Measurements from ENCODE around the gene CFAP410. TPM values are rescaled to one million over a fixed set of nuclear protein-coding genes. Genes with fewer than 3 reads are reported as not detected.

CFAP410 gene
- total and polyA plus RNA-seq, 10 donors: 26.2 to 79.8 (median 33.0) TPM

GRCh38 chr21:44318489-44319285 lies 20.5 kb downstream of the CFAP410 start:
- DNase-seq: no peak
- Histone ChIP-seq H3K36me3 (peaks cover 2 to 100% (median 88%) of the 10 kb centered on the region in 6 donors), H3K27ac (no peak overlapping the region), H3K4me3 (no peak overlapping the region), H3K4me1 (peaks cover 0 to 6% (median 0%) of the 10 kb centered on the region in 6 donors), H3K27me3 (replicated peaks in 1 of 7) (no peaks in the 10 kb centered on the region), H3K9me3 (no peaks in the 10 kb centered on the region)
- intact Hi-C loops (cut with DNase I; ENCODE audit: low total_unique reads): no loop called here
- TF ChIP-seq CTCF (IDR thresholded peaks at IDR 0.05 in 8 of 11, conservative IDR thresholded peaks at IDR 0.05 in 3 of 11) (no peak), POLR2AphosphoS5 (IDR thresholded peaks at IDR 0.05) (no peak), POLR2A (IDR thresholded peaks at IDR 0.05) (no peak)
- 94 to 99% (median 95%) methylated on average over 18 to 25 of the region's 25 CpGs for WGBS, 5 donors

- DNase-seq: no peak
- no peaks in the 10 kb centered on the region for H3K9me3 ChIP-seq
- peaks cover 0 to 6% (median 0%) of the 10 kb centered on the region in 6 donors for H3K4me1 ChIP-seq
- peaks cover 2 to 100% (median 88%) of the 10 kb centered on the region in 6 donors for H3K36me3 ChIP-seq
- WGBS, 5 donors: 96 to 100% (median 98%) methylated on average over 1 to 22 of the region's 22 CpGs
- intact Hi-C loops (cut with DNase I; ENCODE audit: low total_unique reads): no loop called here
- no peaks in the 10 kb centered on the region for H3K27me3 ChIP-seq (replicated peaks in 1 of 7)
- TF ChIP-seq POLR2AphosphoS5 (IDR thresholded peaks at IDR 0.05) (peak in 1 of 3 donors; percentile 47), POLR2A (IDR thresholded peaks at IDR 0.05) (no peak)
- no peak overlapping the region for H3K27ac ChIP-seq
- H3K4me3 ChIP-seq: no peak overlapping the region
These were observed 21.3 kb downstream of the CFAP410 start for GRCh38 chr21:44317871-44318270.

GRCh38 chr21:44317241-44317782 lies 21.9 kb downstream of the CFAP410 start:
- 93 to 100% (median 98%) methylated on average over 1 to 19 of the region's 19 CpGs for WGBS, 5 donors
- Histone ChIP-seq H3K27me3 (replicated peaks in 1 of 7) (no peaks in the 10 kb centered on the region), H3K4me1 (peaks cover 0 to 6% (median 0%) of the 10 kb centered on the region in 6 donors), H3K36me3 (peaks cover 2 to 100% (median 88%) of the 10 kb centered on the region in 6 donors), H3K9me3 (no peaks in the 10 kb centered on the region), H3K4me3 (no peak overlapping the region), H3K27ac (no peak overlapping the region)
- TF ChIP-seq POLR2AphosphoS5 (IDR thresholded peaks at IDR 0.05): peak in 1 of 3 donors; percentile 16
- no peak for TF ChIP-seq CTCF (IDR thresholded peaks at IDR 0.05 in 8 of 11, conservative IDR thresholded peaks at IDR 0.05 in 3 of 11)
- no peak for TF ChIP-seq POLR2A (IDR thresholded peaks at IDR 0.05)
- intact Hi-C loops (cut with DNase I; ENCODE audit: low total_unique reads): no loop called here
- DNase-seq: no peak

GRCh38 chr21:44316277-44316900 lies 22.8 kb downstream of the CFAP410 start:
- no peak overlapping the region for H3K27ac ChIP-seq
- intact Hi-C loops (cut with DNase I; ENCODE audit: low total_unique reads): no loop called here
- peaks cover 2 to 100% (median 88%) of the 10 kb centered on the region in 6 donors for H3K36me3 ChIP-seq
- H3K9me3 ChIP-seq: no peaks in the 10 kb centered on the region
- no peak overlapping the region for H3K4me3 ChIP-seq
- 91 to 94% (median 93%) methylated on average over 13 to 27 of the region's 27 CpGs for WGBS, 5 donors
- TF ChIP-seq CTCF (IDR thresholded peaks at IDR 0.05 in 8 of 11, conservative IDR thresholded peaks at IDR 0.05 in 3 of 11) (no peak), POLR2A (IDR thresholded peaks at IDR 0.05) (no peak), POLR2AphosphoS5 (IDR thresholded peaks at IDR 0.05) (peak in 1 of 3 donors; percentile 23)
- no peak for DNase-seq
- H3K4me1 ChIP-seq: peaks cover 0 to 6% (median 0%) of the 10 kb centered on the region in 6 donors
- no peaks in the 10 kb centered on the region for H3K27me3 ChIP-seq (replicated peaks in 1 of 7)

All from spleen (tissue), 11 donors.